ENCODE measurements around the gene ZNF417. TPM values are rescaled to one million over a fixed set of nuclear protein-coding genes. Genes with fewer than 3 reads are reported as not detected.
"Not testable (repeated sequence)": the region's sequence is repeated elsewhere in the genome, so short reads cannot be mapped to it uniquely, and the experiment has no call there.

ZNF417 gene
- total and polyA plus RNA-seq, 7 experiments from 2014 or later, result 2.6 to 44.7 (median 25.3) TPM

DNA sequence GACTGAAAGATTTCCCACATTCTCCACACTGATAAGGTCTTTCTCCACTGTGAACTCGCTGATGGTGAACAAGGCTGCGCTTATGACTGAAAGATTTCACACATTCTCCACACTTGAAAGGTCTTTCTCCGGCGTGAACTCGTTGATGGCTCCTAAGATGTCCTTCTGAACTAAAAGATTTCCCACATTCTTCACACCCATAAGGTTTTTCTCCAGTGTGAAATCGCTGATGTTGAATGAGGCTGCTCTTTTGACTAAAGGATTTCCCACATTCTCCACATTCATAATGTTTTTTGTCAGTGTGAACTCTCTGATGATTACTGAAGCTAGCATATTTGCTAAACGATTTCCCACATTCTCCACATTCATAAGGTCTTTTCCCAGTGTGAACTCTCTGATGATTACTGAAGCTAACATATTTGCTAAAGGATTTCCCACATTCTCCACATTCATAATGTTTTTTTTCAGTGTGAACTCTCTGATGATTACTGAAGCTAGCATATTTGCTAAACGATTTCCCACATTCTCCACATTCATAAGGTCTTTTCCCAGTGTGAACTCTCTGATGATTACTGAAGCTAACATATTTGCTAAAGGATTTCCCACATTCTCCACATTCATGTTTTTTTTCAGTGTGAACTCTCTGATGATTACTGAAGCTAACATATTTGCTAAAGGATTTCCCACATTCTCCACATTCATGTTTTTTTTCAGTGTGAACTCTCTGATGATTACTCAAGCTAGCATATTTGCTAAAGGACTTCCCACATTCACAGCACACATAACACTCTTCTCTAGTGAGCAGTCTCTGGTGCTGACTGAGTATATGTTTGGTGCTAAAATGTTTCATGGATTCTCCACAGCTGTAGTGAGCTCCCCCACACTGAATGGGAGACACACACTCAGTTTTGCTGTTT lies 42.3 kb downstream of the ZNF417 start:
- H3K27me3 ChIP-seq (ENCODE audit: control insufficient read depth in 2 of 2, insufficient read depth in 2 of 2, low read length in 2 of 2); DNase-seq; intact Hi-C loops (cut with micrococcal nuclease); H3K4me1 Mint-ChIP-seq; H3K4me3 ChIP-seq (ENCODE audit: low read length); H3K4me3 Mint-ChIP-seq; H3K27ac ChIP-seq (ENCODE audit: low read depth, low read length); POLR2A ChIA-PET; CTCF ChIA-PET; H3K4me1 ChIP-seq (ENCODE audit: control insufficient read depth in 2 of 2, insufficient read depth in 2 of 2, low read length in 2 of 2); H3K27me3 Mint-ChIP-seq; ATAC-seq: not testable (repeated sequence)
- H3K9me3 ChIP-seq (ENCODE audit: control insufficient read depth in 2 of 3, low read length in 3 of 3), result peaks cover 21 to 95% (median 36%) of the 10 kb centered on the region in 3 experiments
- peaks cover 0 to 51% (median 16%) of the 10 kb centered on the region in 3 experiments for H3K36me3 ChIP-seq (ENCODE audit: control insufficient read depth in 2 of 3, insufficient read depth in 3 of 3, low read length in 3 of 3)
- Mint-ChIP-seq H3K9me3 (peaks cover 0 to 94% (median 68%) of the 10 kb centered on the region in 11 donors), H3K36me3 (peaks cover 19 to 71% (median 56%) of the 10 kb centered on the region in 5 donors), H3K27ac (peak overlapping the region in 2 of 9 donors; percentile 6 to 18)

DNA sequence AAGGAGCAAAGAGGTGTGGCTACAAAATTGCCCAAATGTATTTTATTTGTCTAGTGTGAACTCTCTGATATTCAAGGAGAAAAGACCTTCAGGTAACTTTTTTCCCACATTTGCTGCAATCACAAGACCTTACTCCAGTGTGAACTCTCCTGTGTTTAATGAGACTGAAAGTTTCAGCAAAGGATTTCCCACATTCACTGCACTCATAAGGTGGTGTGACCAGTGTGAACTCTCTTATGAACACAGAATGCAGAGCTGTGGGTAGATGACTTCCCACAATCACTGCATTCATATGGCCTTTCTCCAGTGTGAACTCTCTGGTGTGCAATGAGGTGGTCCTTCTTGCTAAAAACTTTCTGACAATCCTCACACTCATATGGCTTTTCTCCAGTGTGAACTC lies 43.9 kb downstream of the ZNF417 start:
- Histone ChIP-seq H3K9me3 (ENCODE audit: control insufficient read depth in 2 of 3, low read length in 3 of 3) (peaks cover 26 to 95% (median 43%) of the 10 kb centered on the region in 3 experiments), H3K4me1 (ENCODE audit: control insufficient read depth in 2 of 2, insufficient read depth in 2 of 2, low read length in 2 of 2) (no peaks in the 10 kb centered on the region), H3K27ac (ENCODE audit: low read depth, low read length) (no peak overlapping the region), H3K27me3 (ENCODE audit: control insufficient read depth in 2 of 2, insufficient read depth in 2 of 2, low read length in 2 of 2) (no peaks in the 10 kb centered on the region), H3K4me3 (ENCODE audit: low read length) (no peak overlapping the region), H3K36me3 (ENCODE audit: control insufficient read depth in 2 of 3, insufficient read depth in 3 of 3, low read length in 3 of 3) (peaks cover 0 to 47% (median 14%) of the 10 kb centered on the region in 3 experiments)
- Mint-ChIP-seq H3K4me1 (peaks cover 0 to 4% (median 0%) of the 10 kb centered on the region in 7 donors), H3K9me3 (peaks cover 0 to 94% (median 73%) of the 10 kb centered on the region in 11 donors), H3K4me3 (no peak overlapping the region), H3K36me3 (peaks cover 16 to 72% (median 54%) of the 10 kb centered on the region in 5 donors), H3K27me3 (no peaks in the 10 kb centered on the region), H3K27ac (no peak overlapping the region)
- ChIA-PET CTCF (no interaction called here), POLR2A (no interaction called here)
- DNase-seq (no peak), ATAC-seq (no peak)
- intact Hi-C loops (cut with micrococcal nuclease), result no loop called here

DNA sequence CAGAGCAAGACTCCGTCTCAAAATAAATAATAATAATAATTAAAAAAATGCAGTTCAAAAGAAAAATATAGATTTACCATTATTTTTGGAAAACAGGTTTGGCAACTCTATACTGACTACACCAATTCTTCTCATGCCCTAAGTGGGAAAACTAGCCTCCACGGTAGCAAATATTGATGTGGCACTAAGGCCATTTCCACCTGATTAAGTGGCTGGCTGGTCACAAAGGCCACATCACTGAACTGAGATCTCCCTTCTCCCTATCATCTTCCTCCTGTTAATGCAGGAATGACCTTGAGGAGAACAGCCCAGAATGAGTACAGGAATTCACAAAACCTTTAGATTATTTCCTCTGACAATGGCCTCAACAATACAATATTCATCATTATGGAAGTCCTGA lies 46.2 kb downstream of the ZNF417 start:
- Mint-ChIP-seq H3K9me3 (peaks cover under 1 to 94% (median 71%) of the 10 kb centered on the region in 11 donors), H3K27ac (no peak overlapping the region), H3K4me3 (peak overlapping the region in 1 of 10 donors; percentile 32), H3K36me3 (peaks cover 11 to 73% (median 55%) of the 10 kb centered on the region in 5 donors), H3K4me1 (no peaks in the 10 kb centered on the region), H3K27me3 (no peaks in the 10 kb centered on the region)
- ChIA-PET CTCF (interaction anchor here (0.6 kb wide), 1 partner anchor 311 kb away, joined by 3 read pairs; no protein-coding TSS in a partner anchor), POLR2A (no interaction called here)
- no peak for ATAC-seq
- Histone ChIP-seq H3K4me3 (ENCODE audit: low read length) (no peak overlapping the region), H3K36me3 (ENCODE audit: control insufficient read depth in 2 of 3, insufficient read depth in 3 of 3, low read length in 3 of 3) (peaks cover 0 to 48% (median 13%) of the 10 kb centered on the region in 3 experiments), H3K9me3 (ENCODE audit: control insufficient read depth in 2 of 3, low read length in 3 of 3) (peaks cover 23 to 93% (median 44%) of the 10 kb centered on the region in 3 experiments), H3K27me3 (ENCODE audit: control insufficient read depth in 2 of 2, insufficient read depth in 2 of 2, low read length in 2 of 2) (no peaks in the 10 kb centered on the region), H3K27ac (ENCODE audit: low read depth, low read length) (no peak overlapping the region), H3K4me1 (ENCODE audit: control insufficient read depth in 2 of 2, insufficient read depth in 2 of 2, low read length in 2 of 2) (no peaks in the 10 kb centered on the region)
- DNase-seq, result no peak
- intact Hi-C loops (cut with micrococcal nuclease), result no loop called here

DNA sequence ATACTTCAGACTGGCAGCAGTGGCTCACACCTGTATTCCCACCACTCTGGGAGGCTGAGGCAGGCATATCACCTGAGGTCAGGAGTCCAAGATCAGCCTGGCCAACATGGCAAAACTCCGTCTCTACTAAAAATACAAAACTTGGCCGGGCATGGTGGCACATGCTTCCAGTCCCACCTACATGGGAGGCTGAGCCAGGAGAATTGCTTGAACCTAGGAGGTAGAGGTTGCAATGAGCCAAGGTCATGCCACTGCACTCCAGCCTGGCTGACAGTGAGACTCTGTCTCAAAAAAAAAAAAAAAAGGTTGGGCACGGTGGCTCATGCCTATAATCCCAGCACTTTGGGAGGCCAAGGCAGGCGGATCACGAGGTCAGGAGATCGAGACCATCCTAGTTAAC lies 46.7 kb downstream of the ZNF417 start:
- not testable (repeated sequence) for DNase-seq, H3K27ac Mint-ChIP-seq
- H3K36me3 Mint-ChIP-seq, result peaks cover 10 to 75% (median 59%) of the 10 kb centered on the region in 5 donors

DNA sequence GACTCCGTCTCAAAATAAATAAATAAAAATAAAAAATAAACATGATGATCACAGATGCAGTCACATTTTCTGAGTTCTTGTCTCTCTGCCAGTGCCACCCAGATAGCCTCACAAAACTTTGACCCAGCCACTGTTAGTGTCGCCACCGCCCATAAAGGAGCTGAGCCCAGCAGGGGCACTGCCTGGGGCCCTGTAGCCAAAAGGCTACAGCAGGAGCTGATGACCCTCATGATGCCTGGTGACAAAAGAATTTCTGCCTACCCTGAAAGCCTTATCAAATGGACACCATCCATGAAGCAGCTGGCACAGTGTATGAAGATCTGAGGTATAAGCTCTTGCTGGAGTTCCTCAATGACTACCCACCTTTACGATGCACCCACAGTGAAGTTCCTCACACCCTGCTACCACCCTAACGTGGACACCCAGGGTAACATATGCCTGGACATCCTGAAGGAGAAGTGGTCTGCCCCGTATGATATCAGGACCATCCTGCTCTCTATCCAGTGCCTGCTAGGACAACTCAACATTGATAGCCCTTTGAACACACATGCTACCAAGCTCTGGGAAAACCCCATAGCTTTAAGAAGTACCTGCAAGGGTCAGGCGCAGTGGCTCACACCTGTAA lies 48.4 kb downstream of the ZNF417 start:
- Histone ChIP-seq H3K27ac (ENCODE audit: low read depth, low read length) (no peak overlapping the region), H3K9me3 (ENCODE audit: control insufficient read depth in 2 of 3, low read length in 3 of 3) (peaks cover 15 to 91% (median 38%) of the 10 kb centered on the region in 3 experiments), H3K27me3 (ENCODE audit: control insufficient read depth in 2 of 2, insufficient read depth in 2 of 2, low read length in 2 of 2) (no peaks in the 10 kb centered on the region), H3K4me1 (ENCODE audit: control insufficient read depth in 2 of 2, insufficient read depth in 2 of 2, low read length in 2 of 2) (no peaks in the 10 kb centered on the region), H3K36me3 (ENCODE audit: control insufficient read depth in 2 of 3, insufficient read depth in 3 of 3, low read length in 3 of 3) (peaks cover 0 to 50% (median 20%) of the 10 kb centered on the region in 3 experiments), H3K4me3 (ENCODE audit: low read length) (peak overlapping the region; percentile 10)
- DNase-seq (no peak), ATAC-seq (no peak)
- Mint-ChIP-seq H3K4me3 (no peak overlapping the region), H3K9me3 (peaks cover 0 to 92% (median 70%) of the 10 kb centered on the region in 11 donors), H3K27me3 (no peaks in the 10 kb centered on the region), H3K27ac (peak overlapping the region in 1 of 9 donors; percentile 9), H3K4me1 (no peaks in the 10 kb centered on the region), H3K36me3 (peaks cover 4 to 74% (median 54%) of the 10 kb centered on the region in 5 donors)
- CTCF ChIA-PET, result interaction anchor here (0.7 kb wide), 3 partner anchors 121 to 458 kb away, joined by 3 to 4 read pairs (median 3); partner anchors contain the start of gene ZNF776
- intact Hi-C loops (cut with micrococcal nuclease), result no loop called here
- POLR2A ChIA-PET, result no interaction called here

More for the DNA sequence above, 46.7 kb downstream of the ZNF417 start:
- intact Hi-C loops (cut with micrococcal nuclease); H3K27ac ChIP-seq (ENCODE audit: low read depth, low read length); CTCF ChIA-PET; H3K4me3 ChIP-seq (ENCODE audit: low read length); H3K27me3 ChIP-seq (ENCODE audit: control insufficient read depth in 2 of 2, insufficient read depth in 2 of 2, low read length in 2 of 2); H3K4me1 Mint-ChIP-seq; ATAC-seq; POLR2A ChIA-PET; H3K4me1 ChIP-seq (ENCODE audit: control insufficient read depth in 2 of 2, insufficient read depth in 2 of 2, low read length in 2 of 2); H3K4me3 Mint-ChIP-seq; H3K27me3 Mint-ChIP-seq: not testable (repeated sequence)
- peaks cover 6 to 94% (median 74%) of the 10 kb centered on the region in 11 donors for H3K9me3 Mint-ChIP-seq
- peaks cover 21 to 95% (median 46%) of the 10 kb centered on the region in 3 experiments for H3K9me3 ChIP-seq (ENCODE audit: control insufficient read depth in 2 of 3, low read length in 3 of 3)
- peaks cover 0 to 52% (median 18%) of the 10 kb centered on the region in 3 experiments for H3K36me3 ChIP-seq (ENCODE audit: control insufficient read depth in 2 of 3, insufficient read depth in 3 of 3, low read length in 3 of 3)
